GM10266 (cell line): Measurements from ENCODE around the gene GRAMD4.

ENCODE experiments used
- DNase-seq: peaks from one replicate; pipeline ENCODE4 v3.0.0; 2012; ENCODE audit errors: extremely low spot score
- TF ChIP-seq, protein P1 (sequence below): IDR thresholded peaks from 2 replicates; pipeline ENCODE4 v1.5.1; 2012; ENCODE audit warnings: mild to moderate bottlenecking, low read depth; ENCODE audit not compliant: control insufficient read depth, insufficient read depth; ENCODE audit errors: missing control alignments

Gene GRAMD4

DNA sequence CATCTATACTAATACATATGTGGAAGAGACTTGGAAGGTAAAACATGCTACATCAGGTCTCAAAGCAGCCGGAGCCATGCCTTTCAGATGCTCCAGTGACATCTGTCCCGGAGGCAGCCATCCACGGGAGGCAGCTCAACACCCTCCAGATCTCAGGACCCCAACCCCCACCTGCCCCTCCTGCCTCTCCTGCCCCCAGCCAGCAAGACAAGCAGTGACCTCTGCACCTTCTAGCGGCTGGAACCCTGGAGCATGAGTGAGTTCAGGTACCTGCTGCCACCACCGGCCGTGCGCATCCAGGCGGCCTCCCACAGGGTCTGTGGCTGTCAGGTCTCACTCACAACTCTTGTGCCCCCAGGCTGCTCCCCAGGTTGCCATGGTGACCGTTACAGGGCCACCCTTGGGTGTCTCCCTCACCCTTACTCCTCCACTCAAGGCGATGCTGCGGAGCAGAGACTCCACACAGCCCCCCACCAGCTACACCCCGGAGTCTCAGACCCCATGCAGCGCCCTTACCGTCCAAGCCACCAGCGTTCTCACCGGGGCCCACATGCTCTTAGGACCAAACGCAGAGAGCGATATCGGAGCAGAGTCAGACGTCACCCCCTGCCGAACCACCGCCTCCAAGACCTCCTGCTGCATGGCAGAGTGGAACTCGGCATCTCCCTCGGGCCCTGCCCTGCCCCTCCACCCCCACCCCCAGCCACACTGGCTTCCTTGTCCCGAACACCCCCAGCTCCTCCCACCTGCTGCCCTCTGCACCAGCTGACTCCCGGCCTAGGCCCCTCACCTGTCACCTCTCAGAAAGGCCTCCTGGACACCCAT, 83.2 kb downstream of the GRAMD4 start:
- DNase-seq: no peak
- TF ChIP-seq, protein P1, sequence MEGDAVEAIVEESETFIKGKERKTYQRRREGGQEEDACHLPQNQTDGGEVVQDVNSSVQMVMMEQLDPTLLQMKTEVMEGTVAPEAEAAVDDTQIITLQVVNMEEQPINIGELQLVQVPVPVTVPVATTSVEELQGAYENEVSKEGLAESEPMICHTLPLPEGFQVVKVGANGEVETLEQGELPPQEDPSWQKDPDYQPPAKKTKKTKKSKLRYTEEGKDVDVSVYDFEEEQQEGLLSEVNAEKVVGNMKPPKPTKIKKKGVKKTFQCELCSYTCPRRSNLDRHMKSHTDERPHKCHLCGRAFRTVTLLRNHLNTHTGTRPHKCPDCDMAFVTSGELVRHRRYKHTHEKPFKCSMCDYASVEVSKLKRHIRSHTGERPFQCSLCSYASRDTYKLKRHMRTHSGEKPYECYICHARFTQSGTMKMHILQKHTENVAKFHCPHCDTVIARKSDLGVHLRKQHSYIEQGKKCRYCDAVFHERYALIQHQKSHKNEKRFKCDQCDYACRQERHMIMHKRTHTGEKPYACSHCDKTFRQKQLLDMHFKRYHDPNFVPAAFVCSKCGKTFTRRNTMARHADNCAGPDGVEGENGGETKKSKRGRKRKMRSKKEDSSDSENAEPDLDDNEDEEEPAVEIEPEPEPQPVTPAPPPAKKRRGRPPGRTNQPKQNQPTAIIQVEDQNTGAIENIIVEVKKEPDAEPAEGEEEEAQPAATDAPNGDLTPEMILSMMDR: no peak

DNA sequence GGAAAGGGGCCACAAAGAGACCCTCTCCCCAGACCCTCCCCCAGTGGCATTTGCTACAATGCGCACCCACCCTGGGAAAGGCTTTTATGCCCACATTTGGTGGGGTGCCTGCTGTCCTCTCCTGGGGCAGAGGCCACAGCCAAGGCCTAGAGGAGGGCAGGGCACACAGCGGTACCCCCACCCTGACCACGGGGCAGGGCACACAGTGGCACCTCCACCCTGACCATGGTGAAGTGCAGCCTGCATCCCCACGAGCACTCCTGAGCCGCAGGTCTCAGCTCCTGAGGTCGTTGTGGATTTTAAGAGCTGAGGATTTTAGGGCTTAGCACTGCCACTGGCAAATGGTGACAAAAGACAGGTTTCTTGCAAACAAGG, 83.8 kb downstream of the GRAMD4 start:
- TF ChIP-seq, protein P1: no peak
- DNase-seq: no peak

DNA sequence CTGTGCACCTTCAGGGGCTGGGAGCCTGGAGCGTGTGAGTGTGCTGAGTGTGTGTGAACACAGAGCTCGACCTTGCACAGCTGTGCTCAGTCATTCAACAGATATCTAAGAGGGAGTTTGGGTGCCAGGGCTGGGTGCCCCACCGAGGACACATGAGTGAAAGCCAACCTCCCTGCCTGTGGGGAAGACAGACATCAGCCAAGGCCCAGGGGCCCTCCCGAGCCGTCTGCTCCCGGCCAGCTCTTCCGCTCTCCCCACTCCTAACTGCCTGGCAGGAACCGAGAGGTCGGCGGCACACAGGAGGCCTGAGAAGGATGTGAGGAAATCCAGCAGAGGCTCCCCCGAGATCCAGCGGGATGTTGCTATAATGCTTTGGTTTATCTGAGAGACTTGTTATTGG, 85.9 kb downstream of the GRAMD4 start:
- TF ChIP-seq, protein P1: no peak
- no peak for DNase-seq

DNA sequence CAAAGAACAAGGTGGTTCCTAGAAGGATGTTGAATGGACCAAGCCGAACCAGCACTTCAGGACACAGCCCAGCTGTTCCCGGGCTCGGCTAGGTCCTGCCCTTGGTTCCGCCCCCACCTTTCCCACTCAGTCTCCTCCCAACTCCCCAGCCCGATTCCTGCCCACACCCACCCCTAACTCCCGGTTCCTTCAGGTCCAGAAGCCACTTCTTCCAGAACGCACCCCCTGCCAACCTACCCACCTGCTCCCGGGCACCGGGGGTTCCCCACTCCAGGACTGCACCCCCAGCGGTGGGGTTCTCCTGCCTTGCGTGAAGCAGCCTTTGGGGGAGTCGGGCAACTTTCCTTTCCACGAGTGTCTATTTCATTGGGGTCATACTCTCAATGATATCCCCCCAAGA, 87.1 kb downstream of the GRAMD4 start:
- TF ChIP-seq, protein P1: no peak
- DNase-seq: no peak

DNA sequence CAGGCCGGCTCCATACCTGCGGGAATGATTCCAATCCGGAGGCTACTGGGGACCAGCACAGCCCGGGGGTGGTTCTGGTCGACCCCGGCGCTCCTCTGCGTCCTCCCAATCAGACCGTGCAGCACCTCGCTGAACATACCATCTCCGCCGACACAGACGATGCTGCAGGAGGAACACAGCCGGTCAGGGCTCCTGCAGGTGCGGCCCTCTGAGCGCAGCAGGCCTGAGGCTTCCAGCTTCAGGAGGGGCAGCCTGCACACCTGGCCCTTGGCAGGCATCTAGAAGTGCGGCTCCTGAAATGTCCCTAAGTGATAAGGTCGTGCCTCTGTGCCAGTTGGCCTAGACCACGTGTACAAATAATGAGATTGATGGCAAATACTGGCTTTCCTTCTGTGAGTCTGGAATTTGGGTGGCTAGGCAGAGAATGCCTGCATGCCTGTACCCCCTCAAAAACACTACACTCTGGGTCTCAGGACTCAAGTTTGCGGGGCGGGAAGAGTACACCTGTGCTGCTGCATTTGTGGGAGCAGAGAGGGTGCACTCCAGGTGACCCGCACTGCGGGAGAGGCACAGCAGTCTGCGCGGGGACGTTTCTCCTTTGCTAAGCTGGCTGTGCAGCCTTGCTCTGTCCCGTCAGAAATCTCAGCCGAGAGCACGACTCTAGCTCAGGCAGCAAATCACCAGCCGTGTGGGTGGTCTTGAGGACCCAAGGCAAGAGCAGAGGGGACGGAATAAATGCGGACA, 87.8 kb downstream of the GRAMD4 start:
- TF ChIP-seq, protein P1: no peak
- no peak for DNase-seq

DNA sequence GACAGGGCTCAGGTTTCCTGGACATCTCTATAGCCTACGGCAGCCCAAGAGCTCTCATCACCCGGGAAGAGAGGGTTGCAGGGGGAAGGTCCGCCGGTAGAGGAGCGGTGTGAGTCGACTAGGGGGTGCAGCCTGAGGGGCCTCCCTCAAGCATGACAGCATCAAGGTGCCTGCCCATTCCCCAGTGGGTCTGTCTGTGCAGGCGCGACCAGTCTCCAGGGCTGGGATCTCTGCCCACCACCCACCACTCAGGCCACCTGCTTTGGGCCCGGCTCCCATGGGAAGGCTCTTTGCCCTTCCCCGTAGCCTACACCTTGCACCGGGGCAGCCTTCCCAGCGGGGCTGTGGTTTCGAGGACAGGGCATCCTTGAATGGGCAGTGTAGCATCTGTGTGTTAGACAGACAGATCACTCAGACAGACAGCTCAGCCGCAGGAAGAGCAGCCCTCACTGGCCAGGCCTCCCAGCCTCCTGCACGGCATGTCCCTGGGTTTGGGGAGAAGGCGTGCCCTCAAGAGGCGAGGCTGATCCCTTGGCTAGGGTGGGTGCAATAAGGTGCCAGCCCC, 88.7 kb downstream of the GRAMD4 start:
- no peak for DNase-seq
- TF ChIP-seq, protein P1: no peak
